ENCODE measurements around the gene TTC34. TPM values are rescaled to one million over a fixed set of nuclear protein-coding genes. Genes with fewer than 3 reads are reported as not detected.

The TTC34 gene
- total and polyA plus RNA-seq, 2 of the 13 experiments (the other 11 are each of a cell fraction or from before 2014, with no cell fraction given): 0.07 to 0.11 TPM

- peak; percentile 25; the same call in 1 of the 2 replicates for TF ChIP-seq STAT6 (CRISPR knock-in tag; IDR thresholded peaks at IDR 0.05; ENCODE audit: borderline replicate concordance)
- no peak for TF ChIP-seq ZFP37 (CRISPR knock-in tag; IDR thresholded peaks at IDR 0.05; ENCODE audit: borderline replicate concordance)
- no peak for TF ChIP-seq RCOR2 (CRISPR knock-in tag; IDR thresholded peaks at IDR 0.05)
- no peak; the same call in 1 of the 2 replicates for TF ChIP-seq ZNF33A (CRISPR knock-in tag; IDR thresholded peaks at IDR 0.05; ENCODE audit: borderline replicate concordance)
- TF ChIP-seq ZFAT (CRISPR knock-in tag; conservative IDR thresholded peaks at IDR 0.05): no peak
- TF ChIP-seq ZNF274 (CRISPR knock-in tag; IDR thresholded peaks at IDR 0.05): peak; percentile 61; the same call in 1 of the 2 replicates
- TF ChIP-seq PATZ1 (CRISPR knock-in tag; IDR thresholded peaks at IDR 0.05): peak; percentile 80
- no peak for TF ChIP-seq ZNF264 (CRISPR knock-in tag; IDR thresholded peaks at IDR 0.05)
- TF ChIP-seq ELK4 (CRISPR knock-in tag; IDR thresholded peaks at IDR 0.05; ENCODE audit: borderline replicate concordance): no peak
- no peak for TF ChIP-seq ZFP82 (CRISPR knock-in tag; IDR thresholded peaks at IDR 0.05; ENCODE audit: borderline replicate concordance)
- peak; percentile 58; the same call in 1 of the 2 replicates for TF ChIP-seq YEATS4 (CRISPR knock-in tag; IDR thresholded peaks at IDR 0.05; ENCODE audit: borderline replicate concordance)
- no peak for TF ChIP-seq ZNF124 (CRISPR knock-in tag; IDR thresholded peaks at IDR 0.05)
- TF ChIP-seq ZNF143 (CRISPR knock-in tag; IDR thresholded peaks at IDR 0.05): no peak
- no peak for TF ChIP-seq ZNF639 (CRISPR knock-in tag; conservative IDR thresholded peaks at IDR 0.05)
- no peak for TF ChIP-seq MLX (CRISPR knock-in tag; IDR thresholded peaks at IDR 0.05)
- TF ChIP-seq HNRNPH1 (optimal IDR thresholded peaks at IDR 0.05; ENCODE audit: low read depth, low read length): no peak
- TF ChIP-seq ATF1 (CRISPR knock-in tag; IDR thresholded peaks at IDR 0.05): no peak
- no peak for TF ChIP-seq KDM1A (CRISPR knock-in tag; IDR thresholded peaks at IDR 0.05)
- TF ChIP-seq ZNF777 (CRISPR knock-in tag; IDR thresholded peaks at IDR 0.05): no peak; the same call in 1 of the 2 replicates
- TF ChIP-seq ZFP90 (CRISPR knock-in tag; IDR thresholded peaks at IDR 0.05; ENCODE audit: borderline replicate concordance): no peak
- 0 out of 2 replicates have a peak, but pooled peaks have one; percentile 40 for TF ChIP-seq HNRNPL (IDR thresholded peaks at IDR 0.05; ENCODE audit: low read depth, low read length)
- 0 out of 2 replicates have a peak, but pooled peaks have one; percentile 49 for TF ChIP-seq KLF6 (CRISPR knock-in tag; IDR thresholded peaks at IDR 0.05)
- TF ChIP-seq SP140L (CRISPR knock-in tag; IDR thresholded peaks at IDR 0.05; ENCODE audit: borderline replicate concordance): no peak
Observed at GRCh38 chr1:2642560-2643413, 158.7 kb downstream of the TTC34 start (continued).

Measured in HepG2 (cell line).